ENCODE measurements around the gene MALSU1.
"Not testable (repeated sequence)": the region's sequence is repeated elsewhere in the genome, so short reads cannot be mapped to it uniquely, and the experiment has no call there.

Gene MALSU1

DNA sequence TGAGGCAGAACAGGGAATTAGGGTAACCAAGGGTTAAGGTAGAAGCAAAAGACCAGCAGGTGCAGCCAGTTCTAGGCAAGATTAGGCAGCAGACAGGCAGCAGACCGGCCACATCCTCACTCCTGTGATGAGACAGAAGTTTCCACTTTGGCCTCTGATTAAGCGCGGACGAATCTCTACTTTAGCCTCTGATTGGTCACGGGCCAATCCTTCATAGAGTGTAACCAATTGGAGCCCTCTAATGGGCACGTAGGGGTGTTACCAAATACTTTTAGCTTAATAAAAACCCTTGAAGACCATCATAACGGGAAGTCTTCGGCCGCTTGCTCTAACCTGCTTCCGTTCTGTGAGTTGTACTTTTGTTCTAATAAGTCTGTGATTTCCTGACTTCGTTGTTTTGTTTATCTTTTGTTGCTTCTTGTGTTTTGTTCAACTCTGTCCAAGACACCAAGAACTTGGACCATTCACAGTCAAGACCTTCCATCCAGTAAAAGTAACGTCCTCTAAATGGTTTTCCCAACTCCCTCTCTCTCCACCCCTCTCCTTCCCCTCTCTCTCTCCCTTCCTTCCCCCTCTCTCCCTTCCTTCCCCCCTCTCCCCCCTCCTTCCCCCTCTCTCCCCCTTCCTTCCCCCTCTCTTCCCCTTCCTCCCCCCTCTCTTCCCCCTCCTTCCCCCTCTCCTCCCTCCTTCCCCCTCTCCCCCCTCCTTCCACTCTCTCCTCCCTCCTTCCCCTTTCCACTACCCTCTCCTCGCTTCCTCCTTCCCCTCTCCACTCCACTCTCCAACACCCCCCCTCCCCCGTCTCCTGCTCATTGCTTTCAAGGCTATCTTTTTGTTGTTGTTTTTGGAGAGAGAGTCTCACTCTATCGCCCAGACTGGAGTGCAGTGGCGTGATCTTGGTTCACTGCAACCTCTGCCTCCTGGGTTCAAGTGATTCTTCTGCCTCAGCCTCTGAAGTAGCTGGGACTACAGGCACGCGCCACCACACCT lies 13.2 kb upstream of the MALSU1 start:
- no peak for DNase-seq

- DNase-seq: no peak
These were observed 11.5 kb upstream of the MALSU1 start for GRCh38 chr7:23287612-23288011.

GRCh38 chr7:23290993-23291392 lies 8.1 kb upstream of the MALSU1 start:
- DNase-seq: no peak

DNA sequence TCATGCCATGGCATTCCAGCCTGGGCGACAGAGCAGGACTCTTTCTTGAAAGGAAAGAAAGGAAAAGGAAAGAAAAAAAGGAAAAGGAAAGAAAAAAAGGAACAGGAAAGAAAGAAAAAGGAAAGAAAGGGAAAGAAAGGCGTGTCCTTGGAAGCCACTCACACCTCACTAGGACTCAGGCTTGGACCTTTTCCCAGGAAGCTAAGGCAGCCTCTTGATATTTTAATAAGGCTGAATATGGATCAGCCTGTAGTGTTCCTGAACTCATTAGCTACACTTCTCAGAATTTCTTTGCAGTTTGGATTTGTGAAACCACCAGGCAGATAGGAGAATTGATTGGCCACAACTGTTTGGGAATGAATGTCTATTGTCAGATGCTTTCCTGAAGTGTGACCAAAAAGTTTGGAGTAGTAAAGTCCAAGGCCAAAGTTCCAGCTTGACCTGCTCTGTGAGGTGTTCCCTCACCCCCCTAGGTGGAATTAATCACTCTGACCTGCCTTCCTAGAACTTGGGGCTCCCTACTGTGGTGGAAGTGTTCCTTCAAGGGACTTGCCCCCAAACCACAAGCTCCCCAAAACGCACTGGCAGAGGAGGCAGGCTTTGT lies 7.1 kb upstream of the MALSU1 start:
- DNase-seq: no peak

DNA sequence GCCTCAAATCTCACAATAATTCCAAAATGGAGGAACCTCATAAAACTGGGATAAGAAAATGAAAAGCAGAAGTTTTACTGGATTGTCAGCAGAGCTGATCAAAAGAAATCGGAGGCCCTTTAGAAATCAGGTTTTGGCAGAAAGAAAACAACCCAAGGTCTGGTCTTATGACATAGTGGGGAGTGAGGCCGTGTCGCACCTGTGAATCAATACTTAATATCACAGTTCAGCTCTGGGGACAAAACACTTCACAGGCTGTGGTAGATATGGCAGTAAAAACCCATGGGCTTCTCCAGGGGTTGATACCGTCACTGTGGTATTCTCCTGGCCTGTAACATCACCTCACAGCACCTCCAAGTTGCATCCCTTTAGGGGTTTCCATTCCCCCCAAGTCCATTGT lies 6.5 kb upstream of the MALSU1 start:
- no peak for DNase-seq

- DNase-seq: no peak
These were observed 5.6 kb upstream of the MALSU1 start for GRCh38 chr7:23293500-23294073.

- DNase-seq: no peak
These were observed 4.4 kb upstream of the MALSU1 start for GRCh38 chr7:23294549-23295400.

GRCh38 chr7:23295401-23295697 lies 3.8 kb upstream of the MALSU1 start:
- no peak for DNase-seq

- peak in 2 of 14 donors; percentile 8 to 67 for DNase-seq
These were observed 828 bp upstream of the MALSU1 start for GRCh38 chr7:23298141-23298881.

GRCh38 chr7:23299770-23300300 lies 696 bp downstream of the MALSU1 start:
- peak in 1 of 14 donors; percentile 16 for DNase-seq

GRCh38 chr7:23306936-23307521 lies 7.9 kb downstream of the MALSU1 start:
- DNase-seq: no peak

DNA sequence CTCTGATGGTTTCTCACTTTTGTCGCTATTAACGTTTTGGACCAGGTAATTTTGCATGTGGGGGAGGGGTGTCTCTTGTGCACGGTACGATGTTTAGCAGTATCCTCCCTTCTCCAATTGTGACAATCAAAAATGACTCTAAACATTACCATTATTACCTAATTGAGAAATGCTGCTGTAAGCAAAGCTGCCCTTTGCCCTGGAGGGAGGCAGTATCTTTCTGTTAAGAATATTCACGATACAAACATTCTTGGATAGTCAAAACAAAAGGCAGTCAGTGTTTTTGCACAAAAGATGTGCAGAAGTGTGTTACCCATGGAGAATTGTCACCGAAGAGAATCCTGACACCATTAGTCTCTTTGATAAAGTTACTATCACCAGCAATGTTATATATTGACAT lies 9.6 kb downstream of the MALSU1 start:
- no peak for DNase-seq

- DNase-seq: not testable (repeated sequence)
These were observed 13.0 kb downstream of the MALSU1 start for GRCh38 chr7:23312141-23312540.

GRCh38 chr7:23315366-23315765 lies 16.2 kb downstream of the MALSU1 start:
- DNase-seq: no peak

GRCh38 chr7:23331132-23331531 lies 32.0 kb downstream of the MALSU1 start:
- no peak for DNase-seq

- DNase-seq: no peak
These were observed 33.1 kb downstream of the MALSU1 start for GRCh38 chr7:23332193-23332592.

DNA sequence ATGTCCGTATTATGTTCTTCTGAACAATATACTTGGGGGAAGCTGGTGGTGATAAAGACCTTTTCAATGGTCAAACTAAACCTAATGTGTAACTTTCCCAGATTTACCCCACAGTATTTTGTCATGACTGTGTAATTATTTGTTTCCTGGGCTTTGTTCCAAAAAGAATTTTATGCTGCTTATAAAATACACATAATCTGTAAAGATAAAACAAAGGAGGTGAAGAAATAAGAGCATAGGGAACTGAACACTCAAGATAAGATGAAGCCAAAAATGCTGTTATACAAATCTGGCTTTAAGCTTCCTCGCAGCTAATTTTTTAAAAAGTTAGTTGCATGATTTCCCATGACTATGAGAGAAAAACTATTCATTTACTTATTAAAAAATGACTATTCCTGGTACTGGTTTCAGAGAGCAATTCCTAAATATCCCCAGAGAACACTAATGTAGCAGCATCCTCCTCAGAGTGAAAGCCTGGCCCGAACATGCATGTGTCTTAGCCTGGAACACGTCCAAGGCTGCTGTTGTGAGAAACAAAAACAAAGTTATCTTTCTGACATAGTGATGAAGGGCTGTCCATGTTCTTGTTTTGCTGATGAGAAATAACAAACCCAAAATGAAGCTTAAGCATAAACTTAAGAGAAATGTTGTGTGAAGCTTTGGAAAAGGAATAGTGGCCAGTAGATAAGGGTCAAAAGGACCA lies 33.9 kb downstream of the MALSU1 start:
- no peak for DNase-seq

DNA sequence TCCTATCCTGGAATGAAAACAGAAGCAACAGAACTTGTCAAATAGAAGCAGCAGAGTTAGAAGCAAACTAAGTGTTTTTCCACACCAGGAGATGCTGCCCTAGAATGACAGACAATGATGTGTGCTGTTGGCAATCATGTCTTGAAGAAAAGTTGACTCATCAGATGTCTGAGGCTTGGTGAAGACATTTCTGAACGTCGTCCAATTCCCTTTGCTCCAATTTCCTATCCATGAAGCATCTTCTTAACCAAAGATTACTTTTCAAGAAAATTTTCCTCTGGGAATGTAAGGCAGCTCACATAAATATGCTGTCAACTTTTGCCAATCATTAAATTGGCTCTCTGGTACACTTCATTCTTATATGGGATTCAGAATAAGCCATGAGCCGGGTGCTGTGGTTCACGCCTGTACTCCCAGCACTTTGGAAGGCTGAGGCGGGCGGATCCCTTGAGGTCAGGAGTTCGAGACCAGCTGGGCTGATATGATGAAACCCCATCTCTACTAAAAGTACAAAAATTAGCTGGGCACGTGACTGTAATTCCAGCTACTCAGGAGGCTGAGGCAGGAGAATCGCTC lies 34.6 kb downstream of the MALSU1 start:
- no peak for DNase-seq

DNA sequence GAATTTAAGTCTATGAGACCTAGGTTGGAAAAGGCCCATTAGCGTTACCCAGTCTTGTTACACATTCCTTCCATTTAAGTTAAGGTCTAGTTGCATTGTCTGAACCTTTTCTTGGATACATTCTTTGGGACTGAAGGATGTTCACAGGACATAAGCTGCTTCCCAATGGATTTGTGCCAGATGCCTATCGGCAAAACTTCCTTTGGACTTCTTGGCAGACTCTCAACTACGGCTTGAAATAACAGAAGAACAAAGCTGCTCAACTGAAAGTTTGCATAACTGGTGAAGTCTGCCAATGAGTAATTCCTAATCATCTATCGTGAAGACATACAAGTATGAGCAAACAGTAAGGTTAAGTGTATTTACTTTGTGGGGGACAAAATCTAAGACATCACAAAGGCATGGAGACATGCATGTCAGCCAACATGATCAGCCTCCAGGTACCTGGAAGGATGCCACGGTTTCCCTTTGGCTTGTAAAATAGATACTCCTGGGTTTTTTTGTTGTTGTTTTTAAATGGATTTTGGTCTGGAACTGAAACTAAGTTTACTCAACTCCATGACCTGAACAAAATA lies 35.4 kb downstream of the MALSU1 start:
- DNase-seq: peak in 1 of 14 donors; percentile 0

DNA sequence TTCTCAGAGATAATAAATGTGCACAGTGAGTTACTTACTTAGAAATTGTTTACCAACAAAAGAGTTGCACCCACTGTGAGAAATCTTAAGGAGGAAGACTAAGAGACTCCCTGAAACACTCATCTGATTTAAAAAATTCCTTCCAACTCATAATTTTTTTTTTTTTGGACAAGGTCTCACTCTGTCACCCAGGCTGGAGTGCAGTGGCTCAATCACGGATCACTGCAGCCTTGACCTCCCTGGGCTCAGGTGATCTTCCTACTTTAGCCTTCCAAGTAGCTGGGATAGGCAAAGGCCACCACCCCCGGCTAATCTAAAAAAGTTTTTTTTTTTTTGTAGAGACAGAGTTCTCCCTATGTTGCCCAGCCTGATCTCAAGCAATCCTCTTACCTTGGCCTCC lies 36.0 kb downstream of the MALSU1 start:
- no peak for DNase-seq
